Type B pancreatic cell (in vitro differentiated cells): ENCODE measurements around the gene CNNM2. TPM values are rescaled to one million over a fixed set of nuclear protein-coding genes. Genes with fewer than 3 reads are reported as not detected.
"Not testable (repeated sequence)": the region's sequence is repeated elsewhere in the genome, so short reads cannot be mapped to it uniquely, and the experiment has no call there.

ENCODE experiments used
- DNase-seq: peaks from one replicate; pipeline ENCODE4 v3.0.0; 2021; ENCODE audit warnings: mixed read lengths; ENCODE audit not compliant: unreplicated experiment; ENCODE audit errors: extremely low spot score
- H3K27ac Mint-ChIP-seq: 2 replicates; pipeline ENCODE4 v1.8.0; 2021; ENCODE audit warnings: mild to moderate bottlenecking, mixed read lengths
- H3K27me3 Mint-ChIP-seq: 2 replicates; pipeline ENCODE4 v1.8.0; 2021; ENCODE audit warnings: mixed read lengths
- H3K36me3 Mint-ChIP-seq: 2 replicates; pipeline ENCODE4 v1.8.0; 2021; ENCODE audit warnings: mixed read lengths
- H3K4me1 Mint-ChIP-seq: one replicate; pipeline ENCODE4 v1.8.0; 2021; ENCODE audit warnings: mixed read lengths; ENCODE audit not compliant: unreplicated experiment
- H3K4me3 Mint-ChIP-seq: 2 replicates; pipeline ENCODE4 v1.8.0; 2021; ENCODE audit warnings: mild to moderate bottlenecking, mixed read lengths
- H3K9me3 Mint-ChIP-seq: 2 replicates; pipeline ENCODE4 v1.8.0; 2021; ENCODE audit warnings: mixed read lengths
- total RNA-seq: library from RNA; stranded (reverse); gene quantifications from 2 replicates; pipeline ENCODE4 v1.2.1, GENCODE V29; 2021; ENCODE audit warnings: low replicate concordance
- TF ChIP-seq, protein P1 (sequence below): fragments of 200-600 bp; sonication (generic); conservative IDR thresholded peaks from 2 replicates; pipeline ENCODE4 v1.5.0; 2021; ENCODE audit warnings: antibody characterized with exemption, mild to moderate bottlenecking

The CNNM2 gene
- total RNA-seq, 1 donor from 2014 or later, result 9.8 TPM

DNA sequence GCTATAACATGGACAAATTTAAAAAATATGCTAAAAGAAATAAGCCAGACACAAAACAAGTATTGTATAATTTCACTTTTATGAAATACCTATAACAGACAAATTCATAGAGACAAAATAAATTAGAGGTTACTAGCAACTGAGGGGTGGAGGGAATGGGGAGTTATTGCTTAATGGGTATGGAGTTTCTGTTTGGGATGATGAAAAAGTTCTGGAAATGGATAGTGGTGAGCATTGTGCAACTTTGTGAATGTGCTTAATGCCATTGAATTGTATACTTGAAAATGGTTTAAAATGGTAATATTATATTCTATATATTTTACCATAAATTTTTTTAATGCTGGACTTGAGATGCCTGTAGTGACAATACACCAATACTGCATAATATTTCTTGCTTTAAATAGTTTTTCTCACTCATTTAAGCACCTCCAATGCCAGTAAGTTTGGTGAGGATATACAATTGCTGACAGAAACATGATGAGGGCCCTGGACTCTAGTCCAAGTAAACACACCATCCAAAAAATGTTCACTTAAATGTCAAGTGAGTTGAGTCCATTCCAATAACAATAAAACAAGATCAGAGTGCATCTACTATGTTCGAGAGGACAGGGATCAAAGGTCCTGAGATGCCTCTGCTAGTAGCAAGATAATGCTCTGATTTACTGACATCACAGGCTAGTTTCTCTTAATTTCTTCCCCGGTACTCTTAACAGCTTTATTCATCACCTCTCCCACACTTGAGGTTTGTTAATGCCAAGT is 203.1 kb downstream of the CNNM2 start:
- Mint-ChIP-seq H3K4me1 (peaks cover 9% of the 10 kb centered on the region), H3K4me3 (no peak overlapping the region), H3K9me3 (no peaks in the 10 kb centered on the region), H3K36me3 (peaks cover 8% of the 10 kb centered on the region), H3K27ac (peak overlapping the region; percentile 76), H3K27me3 (no peaks in the 10 kb centered on the region)
- TF ChIP-seq, protein P1, sequence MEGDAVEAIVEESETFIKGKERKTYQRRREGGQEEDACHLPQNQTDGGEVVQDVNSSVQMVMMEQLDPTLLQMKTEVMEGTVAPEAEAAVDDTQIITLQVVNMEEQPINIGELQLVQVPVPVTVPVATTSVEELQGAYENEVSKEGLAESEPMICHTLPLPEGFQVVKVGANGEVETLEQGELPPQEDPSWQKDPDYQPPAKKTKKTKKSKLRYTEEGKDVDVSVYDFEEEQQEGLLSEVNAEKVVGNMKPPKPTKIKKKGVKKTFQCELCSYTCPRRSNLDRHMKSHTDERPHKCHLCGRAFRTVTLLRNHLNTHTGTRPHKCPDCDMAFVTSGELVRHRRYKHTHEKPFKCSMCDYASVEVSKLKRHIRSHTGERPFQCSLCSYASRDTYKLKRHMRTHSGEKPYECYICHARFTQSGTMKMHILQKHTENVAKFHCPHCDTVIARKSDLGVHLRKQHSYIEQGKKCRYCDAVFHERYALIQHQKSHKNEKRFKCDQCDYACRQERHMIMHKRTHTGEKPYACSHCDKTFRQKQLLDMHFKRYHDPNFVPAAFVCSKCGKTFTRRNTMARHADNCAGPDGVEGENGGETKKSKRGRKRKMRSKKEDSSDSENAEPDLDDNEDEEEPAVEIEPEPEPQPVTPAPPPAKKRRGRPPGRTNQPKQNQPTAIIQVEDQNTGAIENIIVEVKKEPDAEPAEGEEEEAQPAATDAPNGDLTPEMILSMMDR, result no peak
- no peak for DNase-seq

DNA sequence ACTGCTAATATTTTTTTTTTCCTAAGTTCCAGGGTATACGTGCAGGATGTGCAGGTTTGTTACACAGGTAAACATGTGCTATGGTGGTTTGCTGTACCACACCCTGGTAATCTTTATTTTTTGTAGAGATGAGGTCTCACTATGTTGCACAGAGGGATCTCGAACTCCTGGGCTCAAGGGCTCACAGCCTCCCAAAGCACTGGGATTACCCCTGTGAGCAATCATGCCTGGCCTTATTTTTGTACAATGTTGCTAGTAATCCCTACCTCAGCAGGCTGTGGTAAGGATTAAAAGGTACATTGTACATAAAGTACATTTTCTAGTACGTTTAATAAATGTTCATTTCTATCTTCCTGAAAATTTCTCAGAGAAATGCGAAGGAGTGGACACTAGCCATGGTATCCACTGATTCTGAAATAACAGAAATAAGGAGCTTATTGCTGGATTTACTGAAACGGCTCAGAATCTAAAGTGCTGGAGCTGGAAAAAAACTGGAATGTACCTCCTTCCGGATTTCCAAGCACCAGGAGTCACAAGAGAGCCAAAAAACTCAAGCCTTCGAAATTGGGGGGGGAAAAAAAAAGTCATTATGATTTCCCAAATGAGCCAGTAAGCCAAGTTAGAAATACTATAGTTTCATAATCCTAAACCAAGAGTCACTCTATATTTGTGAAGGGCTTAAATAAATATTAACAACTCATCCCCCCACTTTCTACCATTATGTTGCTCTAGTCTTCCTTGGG is 205.4 kb downstream of the CNNM2 start:
- no peak overlapping the region for H3K4me3 Mint-ChIP-seq
- TF ChIP-seq, protein P1, result no peak
- no peaks in the 10 kb centered on the region for H3K9me3 Mint-ChIP-seq
- no peak for DNase-seq
- H3K27ac Mint-ChIP-seq, result peak overlapping the region; percentile 9
- H3K27me3 Mint-ChIP-seq, result no peaks in the 10 kb centered on the region
- H3K36me3 Mint-ChIP-seq, result peaks cover 12% of the 10 kb centered on the region
- H3K4me1 Mint-ChIP-seq, result peaks cover 9% of the 10 kb centered on the region

DNA sequence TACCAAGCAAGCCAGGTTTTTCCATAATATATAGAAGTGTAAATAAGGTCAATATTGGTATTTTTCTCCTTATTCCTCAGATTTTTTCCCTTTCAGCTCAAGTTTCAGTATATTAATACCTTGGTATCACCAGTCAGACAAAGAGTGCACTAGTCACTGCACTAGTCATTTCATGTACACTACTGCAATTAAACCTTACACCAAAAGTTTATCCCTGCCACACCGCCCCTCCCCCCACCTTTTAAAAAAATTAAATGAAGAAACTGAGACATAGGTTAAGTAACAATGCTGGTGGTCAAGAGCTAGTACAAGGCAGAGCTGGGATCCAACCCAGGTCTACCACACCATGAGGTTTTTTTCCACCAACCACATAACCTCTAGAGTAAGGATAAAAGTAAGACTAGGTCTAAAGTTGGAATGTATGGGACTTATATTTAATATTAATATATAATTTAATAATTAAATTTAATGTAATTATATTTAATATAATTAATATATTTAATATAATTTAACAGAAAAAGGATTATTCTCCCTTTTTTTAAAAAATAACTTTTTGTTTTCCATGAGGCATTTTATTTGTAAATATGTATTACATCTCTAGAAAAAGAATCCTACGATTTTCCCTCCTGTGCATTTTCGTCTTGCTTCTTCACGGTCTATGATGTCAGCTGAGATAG is 206.5 kb downstream of the CNNM2 start:
- Mint-ChIP-seq H3K36me3 (peaks cover 12% of the 10 kb centered on the region), H3K4me3 (no peak overlapping the region), H3K9me3 (no peaks in the 10 kb centered on the region), H3K27ac (no peak overlapping the region), H3K4me1 (peaks cover 9% of the 10 kb centered on the region), H3K27me3 (no peaks in the 10 kb centered on the region)
- DNase-seq, result no peak
- TF ChIP-seq, protein P1, result no peak

DNA sequence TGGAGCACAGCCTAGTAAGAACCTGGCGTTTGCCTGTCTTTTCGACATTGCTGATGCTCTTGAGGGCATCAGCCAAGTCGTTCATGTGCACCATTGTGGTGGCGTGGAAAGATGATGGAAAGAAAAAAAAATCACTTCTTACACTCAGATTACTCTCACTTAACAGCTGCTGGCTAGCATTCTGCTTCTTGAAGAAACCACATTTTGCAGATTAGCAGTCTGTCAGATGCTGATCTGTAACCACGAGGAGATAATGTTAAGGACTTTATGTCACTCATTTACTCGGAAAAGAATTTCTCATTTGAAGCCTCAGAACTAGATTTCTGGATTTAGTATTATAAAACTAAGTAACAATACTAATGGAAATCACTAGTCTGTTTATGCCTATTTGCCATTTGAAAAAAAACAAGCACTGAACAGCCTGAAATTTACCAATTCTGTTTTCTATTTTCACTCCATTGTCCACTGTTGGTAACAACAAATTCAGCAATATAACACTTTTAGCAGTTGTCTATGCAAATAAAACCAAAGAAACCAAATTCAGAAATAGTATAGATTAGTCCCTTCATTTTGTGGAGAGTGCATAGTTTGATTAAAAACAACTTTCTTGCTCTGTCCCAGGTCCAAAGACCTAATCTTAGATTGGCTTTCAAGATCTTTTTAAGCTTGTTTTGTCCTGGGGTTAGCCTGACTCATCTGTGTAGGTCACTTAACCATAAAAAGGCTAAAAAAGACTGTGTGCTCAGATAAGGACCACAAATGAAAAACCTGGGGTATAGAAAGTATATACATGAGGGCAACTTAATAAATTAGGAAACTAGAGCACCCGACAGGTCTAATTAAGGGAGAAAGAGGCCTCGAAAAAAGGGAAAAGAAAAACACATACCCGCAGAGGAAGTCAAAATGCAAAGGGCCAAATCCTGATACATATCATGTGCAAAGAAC is 207.5 kb downstream of the CNNM2 start:
- TF ChIP-seq, protein P1, result no peak
- Mint-ChIP-seq H3K4me3 (no peak overlapping the region), H3K36me3 (peaks cover 15% of the 10 kb centered on the region), H3K27me3 (no peaks in the 10 kb centered on the region), H3K27ac (no peak overlapping the region), H3K9me3 (no peaks in the 10 kb centered on the region), H3K4me1 (peaks cover 9% of the 10 kb centered on the region)
- DNase-seq, result no peak

GRCh38 chr10:103127241-103127640 is 209.1 kb downstream of the CNNM2 start:
- DNase-seq, result no peak
- Mint-ChIP-seq H3K27me3 (no peaks in the 10 kb centered on the region), H3K9me3 (no peaks in the 10 kb centered on the region), H3K36me3 (peaks cover 28% of the 10 kb centered on the region), H3K4me3 (no peak overlapping the region), H3K4me1 (peaks cover 8% of the 10 kb centered on the region), H3K27ac (no peak overlapping the region)
- TF ChIP-seq, protein P1, result no peak

GRCh38 chr10:103130180-103130579 is 212.1 kb downstream of the CNNM2 start:
- H3K4me3 Mint-ChIP-seq, H3K4me1 Mint-ChIP-seq, H3K9me3 Mint-ChIP-seq, H3K27me3 Mint-ChIP-seq, DNase-seq, H3K27ac Mint-ChIP-seq: not testable (repeated sequence)
- peaks cover 39% of the 10 kb centered on the region for H3K36me3 Mint-ChIP-seq
